ENCODE data around the gene EFHD1. TPM values are rescaled to one million over a fixed set of nuclear protein-coding genes. Genes with fewer than 3 reads are reported as not detected.

EFHD1 gene, protein sequence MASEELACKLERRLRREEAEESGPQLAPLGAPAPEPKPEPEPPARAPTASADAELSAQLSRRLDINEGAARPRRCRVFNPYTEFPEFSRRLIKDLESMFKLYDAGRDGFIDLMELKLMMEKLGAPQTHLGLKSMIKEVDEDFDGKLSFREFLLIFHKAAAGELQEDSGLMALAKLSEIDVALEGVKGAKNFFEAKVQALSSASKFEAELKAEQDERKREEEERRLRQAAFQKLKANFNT
- total RNA-seq, result 142 TPM

DNA sequence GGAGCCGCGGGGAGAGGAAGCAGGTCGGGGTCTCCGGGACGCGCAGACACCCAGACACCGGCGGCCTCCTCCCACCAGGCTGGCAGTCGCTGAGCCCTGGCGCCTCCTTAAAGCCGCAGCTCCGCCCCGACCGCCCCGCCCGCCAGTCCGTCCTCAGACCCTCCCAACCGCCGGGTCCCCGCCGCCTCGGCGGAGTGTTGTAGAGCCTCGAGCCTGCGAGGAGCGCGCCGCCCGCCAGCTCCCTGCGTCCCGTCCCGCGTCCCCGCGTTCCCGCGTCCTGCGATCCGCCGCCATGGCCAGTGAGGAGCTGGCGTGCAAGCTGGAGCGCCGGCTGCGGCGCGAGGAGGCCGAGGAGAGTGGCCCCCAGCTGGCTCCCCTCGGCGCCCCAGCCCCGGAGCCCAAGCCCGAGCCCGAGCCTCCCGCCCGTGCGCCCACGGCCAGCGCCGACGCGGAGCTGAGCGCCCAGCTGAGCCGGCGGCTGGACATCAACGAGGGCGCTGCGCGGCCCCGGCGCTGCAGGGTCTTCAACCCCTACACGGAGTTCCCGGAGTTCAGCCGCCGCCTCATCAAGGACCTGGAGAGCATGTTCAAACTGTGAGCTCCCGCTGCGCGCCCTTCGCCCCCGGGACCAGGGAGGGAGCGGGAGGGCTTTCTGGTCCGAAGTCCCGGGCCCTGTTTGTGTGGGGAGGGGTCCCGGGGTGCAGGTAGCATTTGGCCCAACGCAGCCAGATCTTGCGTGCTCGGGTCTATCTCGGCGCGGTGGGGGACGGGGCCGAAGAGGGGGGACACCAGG is at the start of gene EFHD1:
EFHD1 (plus strand) TSS at position 192 of the 793 bp plus-strand sequence; CDS start at position 293, 101 bp downstream.
- DNase-seq (ENCODE audit: low spot score in 2 of 2), result peak; percentile 39 to 91
- Histone ChIP-seq H3K27me3 (no peaks in the 10 kb centered on the region), H3K36me3 (no peaks in the 10 kb centered on the region), H3K4me3 (peak within 1 kb of the TSS; percentile 78 to 92), H3K4me1 (peaks cover 0 to 29% of the 10 kb centered on the region in 2 donors), H3K27ac (peak within 1 kb of the TSS; percentile 90 to 99), H3K9me3 (no peaks in the 10 kb centered on the region)
- TF ChIP-seq, protein P1, sequence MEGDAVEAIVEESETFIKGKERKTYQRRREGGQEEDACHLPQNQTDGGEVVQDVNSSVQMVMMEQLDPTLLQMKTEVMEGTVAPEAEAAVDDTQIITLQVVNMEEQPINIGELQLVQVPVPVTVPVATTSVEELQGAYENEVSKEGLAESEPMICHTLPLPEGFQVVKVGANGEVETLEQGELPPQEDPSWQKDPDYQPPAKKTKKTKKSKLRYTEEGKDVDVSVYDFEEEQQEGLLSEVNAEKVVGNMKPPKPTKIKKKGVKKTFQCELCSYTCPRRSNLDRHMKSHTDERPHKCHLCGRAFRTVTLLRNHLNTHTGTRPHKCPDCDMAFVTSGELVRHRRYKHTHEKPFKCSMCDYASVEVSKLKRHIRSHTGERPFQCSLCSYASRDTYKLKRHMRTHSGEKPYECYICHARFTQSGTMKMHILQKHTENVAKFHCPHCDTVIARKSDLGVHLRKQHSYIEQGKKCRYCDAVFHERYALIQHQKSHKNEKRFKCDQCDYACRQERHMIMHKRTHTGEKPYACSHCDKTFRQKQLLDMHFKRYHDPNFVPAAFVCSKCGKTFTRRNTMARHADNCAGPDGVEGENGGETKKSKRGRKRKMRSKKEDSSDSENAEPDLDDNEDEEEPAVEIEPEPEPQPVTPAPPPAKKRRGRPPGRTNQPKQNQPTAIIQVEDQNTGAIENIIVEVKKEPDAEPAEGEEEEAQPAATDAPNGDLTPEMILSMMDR (IDR thresholded peaks at IDR 0.05), result no peak
- intact Hi-C loops (cut with DNase I), result loop anchor here (1.0 to 10.0 kb wide), 4 partner anchors 22 to 781 kb away; partner anchors contain the start of gene GIGYF2

DNA sequence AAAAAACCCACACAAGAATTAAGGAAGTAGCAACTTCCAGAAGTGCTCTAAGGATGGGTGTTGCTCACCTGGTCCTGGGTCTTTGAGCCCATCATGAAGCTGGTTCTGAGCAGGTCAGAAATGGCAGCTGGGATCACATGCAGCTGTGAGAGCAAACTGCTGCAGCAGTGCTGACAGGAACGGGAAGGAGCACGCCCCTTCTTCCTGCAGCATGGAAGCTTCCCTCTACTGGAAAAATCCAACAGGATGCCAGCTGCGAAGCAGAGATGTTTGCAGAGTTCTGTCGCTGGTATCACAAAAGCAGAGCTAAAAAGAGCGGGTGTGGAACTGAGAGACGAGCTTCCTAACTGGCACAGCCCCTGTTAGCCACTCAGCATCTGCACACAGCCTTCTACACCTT is 49.2 kb upstream of the EFHD1 start:
- Histone ChIP-seq H3K27ac (no peak overlapping the region), H3K27me3 (no peaks in the 10 kb centered on the region), H3K36me3 (peaks cover 13 to 35% of the 10 kb centered on the region in 2 donors), H3K4me1 (peaks cover 0 to 7% of the 10 kb centered on the region in 2 donors), H3K4me3 (no peak overlapping the region), H3K9me3 (no peaks in the 10 kb centered on the region)
- TF ChIP-seq, protein P1 (IDR thresholded peaks at IDR 0.05), result no peak
- no peak for DNase-seq (ENCODE audit: low spot score in 2 of 2)
- intact Hi-C loops (cut with DNase I), result no loop called here

DNA sequence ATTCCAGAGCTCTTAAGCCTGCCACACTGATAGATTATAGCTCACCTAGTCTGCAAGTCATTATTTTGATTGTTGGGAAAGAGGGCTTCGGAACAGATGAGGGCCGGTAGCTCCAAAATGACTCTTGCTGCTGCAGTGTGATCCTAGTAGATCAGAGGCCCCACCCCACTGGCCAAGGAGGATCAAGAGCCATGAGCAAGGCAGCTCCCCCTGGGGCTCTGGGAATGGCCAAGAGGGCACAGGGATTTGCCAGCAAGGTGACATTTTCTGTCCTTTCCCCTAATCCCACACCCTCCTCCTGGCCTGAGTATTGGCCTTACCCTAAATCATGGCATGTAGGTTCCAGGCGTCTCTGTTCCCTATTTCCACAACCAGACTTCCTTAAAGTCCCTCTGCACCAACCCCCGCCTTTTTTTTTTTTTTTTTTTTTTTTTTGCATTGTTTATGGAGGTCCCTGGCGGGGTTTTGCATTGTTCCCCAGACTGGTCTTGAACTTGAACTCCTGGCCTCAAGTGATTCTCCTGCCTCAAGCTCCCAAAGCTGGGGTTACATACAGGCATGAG is 46.4 kb upstream of the EFHD1 start:
- no peak overlapping the region for H3K4me3 ChIP-seq
- no peak for DNase-seq (ENCODE audit: low spot score in 2 of 2)
- H3K27ac ChIP-seq, result no peak overlapping the region
- H3K9me3 ChIP-seq, result no peaks in the 10 kb centered on the region
- intact Hi-C loops (cut with DNase I), result no loop called here
- H3K4me1 ChIP-seq, result peaks cover 0 to 13% of the 10 kb centered on the region in 2 donors
- H3K36me3 ChIP-seq, result peaks cover 4 to 16% of the 10 kb centered on the region in 2 donors
- TF ChIP-seq, protein P1 (IDR thresholded peaks at IDR 0.05), result no peak
- no peaks in the 10 kb centered on the region for H3K27me3 ChIP-seq

DNA sequence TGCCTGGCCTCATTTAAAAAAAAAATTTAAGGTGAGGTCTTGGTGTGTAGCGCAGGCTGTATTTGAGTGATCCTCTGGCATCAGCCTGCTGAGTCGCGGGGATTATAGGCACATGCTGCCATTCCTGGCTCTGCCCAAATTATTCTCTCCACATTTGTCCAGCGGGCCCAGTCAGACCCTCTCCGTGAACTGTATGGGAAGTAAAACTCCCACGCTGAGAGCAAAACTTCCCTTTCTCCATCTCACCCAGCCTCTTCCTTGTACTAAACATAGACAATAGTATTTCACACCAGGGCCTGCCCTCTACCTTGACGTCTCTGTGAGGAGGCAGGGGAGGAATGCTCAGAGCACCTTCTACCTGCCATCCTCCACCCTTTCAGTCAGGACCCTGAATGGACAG is 45.9 kb upstream of the EFHD1 start:
- Histone ChIP-seq H3K4me1 (peaks cover 0 to 14% of the 10 kb centered on the region in 2 donors), H3K27ac (peak overlapping the region in 1 of 2 donors; percentile 16), H3K4me3 (no peak overlapping the region), H3K9me3 (no peaks in the 10 kb centered on the region), H3K27me3 (no peaks in the 10 kb centered on the region), H3K36me3 (peaks cover 2 to 11% of the 10 kb centered on the region in 2 donors)
- intact Hi-C loops (cut with DNase I), result no loop called here
- TF ChIP-seq, protein P1 (IDR thresholded peaks at IDR 0.05), result no peak
- DNase-seq (ENCODE audit: low spot score in 2 of 2), result no peak

DNA sequence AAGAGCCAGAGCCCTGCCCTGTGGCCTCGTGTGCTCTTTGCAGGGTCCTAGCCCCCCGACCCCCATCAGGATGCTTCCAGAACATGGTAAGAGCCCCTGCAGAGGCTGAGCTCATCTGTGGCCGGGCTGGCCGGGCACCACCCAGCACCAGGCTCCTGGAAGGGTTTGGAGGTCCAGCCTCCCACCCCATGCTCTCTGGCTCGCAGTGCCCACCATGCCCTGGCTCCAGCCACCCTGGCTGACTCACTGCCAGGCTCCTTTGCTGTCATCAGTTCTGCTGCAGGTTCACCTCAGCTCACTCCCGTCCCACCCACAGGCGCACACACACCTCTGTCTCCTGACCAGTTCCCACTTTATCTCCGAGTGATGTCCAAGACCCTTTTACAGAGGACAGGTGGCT is 45.4 kb upstream of the EFHD1 start:
- Histone ChIP-seq H3K4me3 (no peak overlapping the region), H3K4me1 (peaks cover 0 to 17% of the 10 kb centered on the region in 2 donors), H3K9me3 (no peaks in the 10 kb centered on the region), H3K27ac (peak overlapping the region; percentile 55 to 74), H3K36me3 (peaks cover 0 to 7% of the 10 kb centered on the region in 2 donors), H3K27me3 (no peaks in the 10 kb centered on the region)
- DNase-seq (ENCODE audit: low spot score in 2 of 2), result no peak
- intact Hi-C loops (cut with DNase I), result no loop called here
- TF ChIP-seq, protein P1 (IDR thresholded peaks at IDR 0.05), result no peak

All from ascending aorta (tissue), 2 donors.